Inferior parietal cortex (tissue), 1 donor: ENCODE measurements around the gene LCN1.

Experiments
- DNase-seq: peaks from one replicate; pipeline ENCODE4 v3.0.0-alpha.2; 2016; ENCODE audit errors: extremely low spot score

Gene LCN1

DNA sequence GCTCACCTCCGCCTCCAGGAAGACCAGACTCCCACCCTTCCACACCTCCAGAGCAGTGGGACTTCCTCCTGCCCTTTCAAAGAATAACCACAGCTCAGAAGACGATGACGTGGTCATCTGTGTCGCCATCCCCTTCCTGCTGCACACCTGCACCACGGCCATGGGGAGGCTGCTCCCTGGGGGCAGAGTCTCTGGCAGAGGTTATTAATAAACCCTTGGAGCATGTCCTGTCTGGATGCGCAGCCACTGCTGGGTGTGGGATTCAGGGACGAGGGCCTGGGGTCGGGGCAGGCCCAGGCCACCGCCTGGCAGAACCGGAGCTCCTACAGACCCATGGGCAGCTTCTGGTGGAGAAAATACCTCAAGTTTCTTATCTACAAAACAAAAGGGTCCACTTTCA, 45.3 kb downstream of the LCN1 start:
- DNase-seq: no peak

DNA sequence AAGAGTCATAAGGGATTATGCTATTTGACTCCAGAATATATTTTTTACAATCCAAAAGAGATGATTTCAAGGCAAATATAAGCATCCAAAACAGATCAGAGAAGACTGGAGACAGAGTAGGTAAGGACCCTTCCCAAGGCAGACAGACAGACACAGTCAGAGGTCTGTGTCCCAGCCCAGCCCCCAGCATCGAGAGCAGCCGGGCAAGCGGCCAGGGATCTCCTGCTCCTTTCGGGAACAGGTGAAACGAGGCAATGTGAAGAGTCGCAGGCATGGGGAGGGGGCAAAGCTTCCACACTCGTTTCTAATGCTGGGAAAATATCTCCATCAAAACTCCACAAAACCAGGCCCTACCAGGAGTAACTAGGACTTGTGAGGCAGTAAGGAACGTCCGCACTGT, 46.1 kb downstream of the LCN1 start:
- no peak for DNase-seq

DNA sequence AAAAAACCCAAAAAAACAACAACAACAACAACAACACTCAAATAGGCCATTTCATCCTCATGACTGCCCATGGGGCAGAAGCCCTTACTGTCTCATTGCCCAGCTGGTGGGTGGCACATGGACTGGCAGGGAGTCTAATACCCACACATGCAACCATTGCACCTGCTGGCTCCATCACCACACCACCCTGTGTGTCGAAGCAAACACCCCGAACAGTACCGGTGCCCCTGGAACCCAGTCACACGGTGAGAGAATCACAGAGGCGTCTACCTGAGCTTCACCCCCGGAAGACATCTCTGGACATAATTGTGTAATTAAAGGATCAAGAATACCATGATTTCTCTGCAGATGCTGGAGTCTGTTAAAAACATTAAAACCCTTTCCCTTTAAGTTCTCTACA, 46.8 kb downstream of the LCN1 start:
- DNase-seq: no peak

DNA sequence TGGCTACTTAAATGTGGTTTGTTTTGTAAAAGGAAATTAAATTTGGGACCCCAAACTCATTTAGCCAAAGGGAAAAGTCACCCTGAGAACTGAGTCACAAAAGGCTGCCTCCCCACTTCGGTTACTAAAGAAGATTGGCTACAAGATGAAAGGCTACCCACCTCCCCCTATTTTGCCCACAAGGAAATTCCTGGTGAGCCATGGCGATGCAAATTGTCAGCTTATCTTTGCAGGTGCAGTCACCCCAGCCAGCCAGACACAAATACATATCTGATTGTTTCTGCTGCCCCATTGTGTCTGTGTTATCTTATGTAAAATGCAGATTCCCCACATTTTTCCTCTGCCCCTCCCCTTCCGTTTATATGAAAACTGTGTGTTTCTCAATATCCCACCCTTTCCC, 49.2 kb downstream of the LCN1 start:
- DNase-seq: no peak

DNA sequence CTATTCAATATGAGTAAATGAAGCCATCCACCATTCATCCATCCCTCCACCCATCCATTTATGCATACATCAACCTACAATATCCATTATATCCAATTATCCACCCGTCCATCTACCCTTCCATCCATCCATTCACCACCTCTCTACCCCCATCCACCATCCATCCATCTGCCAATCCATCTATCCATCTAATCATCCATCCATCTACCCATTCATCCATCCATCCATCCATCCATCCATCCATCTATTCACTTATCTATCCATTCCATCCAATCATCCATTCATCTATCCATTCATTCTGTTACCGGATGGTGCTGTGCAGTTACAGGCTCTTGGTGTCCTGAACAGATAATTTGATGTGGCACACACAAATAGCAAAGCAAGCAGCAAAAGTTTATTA, 51.0 kb downstream of the LCN1 start:
- DNase-seq: no peak

DNA sequence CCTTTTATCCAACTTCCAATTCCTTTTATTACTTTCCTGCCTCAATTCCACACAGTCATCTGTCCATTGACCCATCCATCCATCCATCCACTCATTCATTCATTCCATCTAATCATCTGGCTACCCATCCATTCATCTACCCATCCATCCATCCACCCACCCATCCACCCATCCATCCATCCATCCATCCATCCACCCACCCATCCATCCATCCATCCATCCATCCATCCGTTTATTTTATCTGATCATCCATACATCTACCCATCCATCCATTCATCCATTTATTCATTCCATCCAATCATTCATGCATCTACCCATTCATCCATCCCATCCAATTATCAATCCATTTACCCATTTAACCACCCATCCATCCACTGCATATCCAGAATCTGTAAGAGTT, 51.9 kb downstream of the LCN1 start:
- no peak for DNase-seq

DNA sequence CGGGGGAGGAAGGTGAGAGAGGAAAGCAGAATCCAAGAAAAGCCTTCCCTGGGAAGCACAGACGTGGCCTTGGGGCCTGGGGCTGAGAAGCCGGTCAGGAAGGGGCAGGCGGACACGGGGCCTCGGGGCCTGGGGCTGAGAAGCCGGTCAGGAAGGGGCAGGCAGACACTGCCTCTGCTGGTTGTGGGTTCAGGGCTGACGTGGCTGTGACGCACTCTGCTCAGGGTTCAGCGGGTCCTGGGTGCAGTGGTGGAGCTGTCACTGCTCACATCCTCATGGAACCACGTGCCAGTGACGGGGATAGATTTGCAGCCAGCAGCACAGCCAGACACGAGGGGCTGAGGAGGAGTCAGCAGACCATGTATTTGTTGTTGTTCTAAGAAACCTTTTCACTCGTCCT, 53.1 kb downstream of the LCN1 start:
- no peak for DNase-seq

DNA sequence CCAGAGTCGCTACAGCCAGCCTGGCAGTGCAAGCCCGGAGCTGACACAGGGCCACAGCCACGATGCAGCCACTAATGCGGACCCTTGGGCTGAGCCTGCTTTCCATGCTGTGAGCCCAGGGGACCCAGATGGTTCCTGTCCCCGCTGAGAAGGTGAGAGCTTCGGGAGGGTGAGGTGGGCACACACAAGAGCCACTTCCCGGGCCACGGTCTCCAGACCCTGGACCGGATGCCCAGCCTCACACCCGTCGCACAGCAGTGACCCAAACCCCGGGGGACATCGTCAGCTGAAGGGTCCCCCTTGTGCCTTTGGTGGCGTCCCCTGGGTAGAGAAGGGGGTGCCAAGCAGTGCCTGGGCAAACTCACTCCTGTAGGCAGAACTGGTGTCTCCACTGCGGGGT, 53.7 kb downstream of the LCN1 start:
- DNase-seq: no peak
